Lung (tissue), 12 donors: Measurements from ENCODE around the gene ATG7. TPM values are rescaled to one million over a fixed set of nuclear protein-coding genes. Genes with fewer than 3 reads are reported as not detected.

Experiments
- ATAC-seq: fragments of 200-7000 bp; cut with Tn5 transposase; one replicate; pipeline ENCODE4 v1.9.1; 2020; ENCODE audit warnings: moderate number of reproducible peaks; ENCODE audit not compliant: insufficient read depth, low FRiP score
- DNase-seq, 3 donors: peaks; one replicate each; pipeline ENCODE4 v3.0.0-alpha.2; 2013 to 2017
- H3K27ac ChIP-seq, 2 donors: one replicate each; pipeline ENCODE4 v1.5.1; 2013; ENCODE audit warnings: mild to moderate bottlenecking in 2 of 2, moderate library complexity in 2 of 2, control low read depth in 1 of 2, inconsistent platforms in 1 of 2, low read depth in 1 of 2, low read length in 1 of 2
- H3K27me3 ChIP-seq, 3 donors: one replicate each; pipeline ENCODE4 v1.5.1; 2013; ENCODE audit warnings: low read length in 2 of 3; ENCODE audit not compliant: control insufficient read depth in 3 of 3, insufficient read depth in 3 of 3
- H3K36me3 ChIP-seq, 4 donors: one replicate each; pipeline ENCODE4 v1.5.1; 2013; ENCODE audit warnings: low read length in 4 of 4, mild to moderate bottlenecking in 1 of 4, moderate library complexity in 1 of 4; ENCODE audit not compliant: control insufficient read depth in 4 of 4, insufficient read depth in 4 of 4
- H3K4me1 ChIP-seq, 5 donors: one replicate each; pipeline ENCODE4 v1.5.1; 2013; ENCODE audit warnings: low read length in 5 of 5, mild to moderate bottlenecking in 2 of 5, moderate library complexity in 1 of 5; ENCODE audit not compliant: control insufficient read depth in 5 of 5, insufficient read depth in 5 of 5
- H3K4me3 ChIP-seq: one replicate; pipeline ENCODE4 v1.5.1; 2013; ENCODE audit warnings: mild to moderate bottlenecking, control low read depth, moderate library complexity
- H3K9ac ChIP-seq, 2 donors: one replicate each; pipeline ENCODE4 v1.5.1; 2013; ENCODE audit warnings: low read length in 2 of 2, control low read depth in 1 of 2; ENCODE audit not compliant: insufficient read depth in 1 of 2
- H3K9me3 ChIP-seq, 4 donors: one replicate each; pipeline ENCODE4 v1.5.1; 2013; ENCODE audit warnings: low read length in 3 of 4, mild to moderate bottlenecking in 1 of 4, moderate library complexity in 1 of 4; ENCODE audit not compliant: control insufficient read depth in 4 of 4, insufficient read depth in 3 of 4
- CTCF ChIP-seq: IDR thresholded peaks from 2 replicates; pipeline ENCODE4 v1.5.1; 2012; ENCODE audit warnings: mild to moderate bottlenecking; ENCODE audit errors: control extremely low read depth, extremely low read depth
- WGBS, 2 donors: extraction: QIAGEN DNeasy Blood & Tissue Kit; methylation state at CpG; one replicate each; pipeline ENCODE4 v1.1.7; 2013; 5-methylcytosine and 5-hydroxymethylcytosine counted together
- polyA plus RNA-seq, 2 donors: library from polyadenylated mRNA; stranded (reverse); fragments of 200-250 nt; gene quantifications; one replicate each; pipeline ENCODE4 v1.2.1, GENCODE V29; 2013
- total RNA-seq, 2 donors: library from RNA; depleted of rRNA in 1 of 2; stranded (reverse); fragments of >200 nt in 1 of 2; gene quantifications; one replicate each; pipeline ENCODE4 v1.2.1, GENCODE V29; 2014 to 2021
- donor health status: control.
- donor health status: control.
- donor health status: Bipolar disorder and iron deficiency.
- donor health status: healthy.
- donor health status: DM: yes; HTN: yes; CAD: no.

The ATG7 gene
- total and polyA plus RNA-seq, 4 donors = 11.2 to 72.0 (median 53.3) TPM

- DNase-seq (no peak), ATAC-seq (no peak)
- Histone ChIP-seq H3K4me3 (no peak overlapping the region), H3K36me3 (peaks cover 0 to 1% (median 0%) of the 10 kb centered on the region in 4 donors), H3K27me3 (peaks cover 0 to 4% (median 0%) of the 10 kb centered on the region in 3 donors), H3K9me3 (no peaks in the 10 kb centered on the region), H3K4me1 (no peaks in the 10 kb centered on the region), H3K9ac (no peak overlapping the region), H3K27ac (no peak overlapping the region)
- WGBS, 2 donors = 97 to 98% methylated on average over 11 of the region's 11 CpGs
- TF ChIP-seq CTCF = no peak
These were observed 13.2 kb upstream of the ATG7 start for GRCh38 chr3:11258958-11259357.

- no peak overlapping the region for H3K9ac ChIP-seq
- 82 to 87% methylated on average over 3 of the region's 3 CpGs for WGBS, 2 donors
- H3K4me3 ChIP-seq = no peak overlapping the region
- ATAC-seq (no peak), DNase-seq (peak in 1 of 3 donors; percentile 35)
- no peak for TF ChIP-seq CTCF
- H3K4me1 ChIP-seq = no peaks in the 10 kb centered on the region
- H3K36me3 ChIP-seq = peaks cover 0 to 1% (median 0%) of the 10 kb centered on the region in 4 donors
- peaks cover 0 to 9% (median 0%) of the 10 kb centered on the region in 3 donors for H3K27me3 ChIP-seq
- no peak overlapping the region for H3K27ac ChIP-seq
- H3K9me3 ChIP-seq = no peaks in the 10 kb centered on the region
These were observed 11.7 kb upstream of the ATG7 start for GRCh38 chr3:11260460-11260859.

- no peak overlapping the region for H3K4me3 ChIP-seq
- H3K27ac ChIP-seq = no peak overlapping the region
- no peak for DNase-seq
- H3K4me1 ChIP-seq = peaks cover 0 to 10% (median 0%) of the 10 kb centered on the region in 5 donors
- TF ChIP-seq CTCF = no peak
- H3K9ac ChIP-seq = no peak overlapping the region
- WGBS, 2 donors = 91 to 95% methylated on average over 9 of the region's 9 CpGs
- no peak for ATAC-seq
- H3K27me3 ChIP-seq = peaks cover 0 to 8% (median 0%) of the 10 kb centered on the region in 3 donors
- H3K9me3 ChIP-seq = no peaks in the 10 kb centered on the region
- no peaks in the 10 kb centered on the region for H3K36me3 ChIP-seq
These were observed 3.2 kb upstream of the ATG7 start for GRCh38 chr3:11269007-11269406.

GRCh38 chr3:11272906-11273574 lies 843 bp downstream of the ATG7 start:
- H3K27ac ChIP-seq = peak overlapping the region in 1 of 2 donors; percentile 97

More at GRCh38 chr3:11272906-11273574, 843 bp downstream of the ATG7 start:
- ATAC-seq = no peak
- 1 to 3% methylated on average over 9 of the region's 9 CpGs for WGBS, 2 donors
- peak overlapping the region; percentile 69 to 88 for H3K9ac ChIP-seq
- no peaks in the 10 kb centered on the region for H3K9me3 ChIP-seq
- H3K36me3 ChIP-seq = peaks cover 0 to 3% (median under 1%) of the 10 kb centered on the region in 4 donors
- no peak for TF ChIP-seq CTCF
- H3K4me1 ChIP-seq = peaks cover 0 to 10% (median 0%) of the 10 kb centered on the region in 5 donors
- H3K27me3 ChIP-seq = no peaks in the 10 kb centered on the region
- H3K4me3 ChIP-seq = peak overlapping the region; percentile 82
- no peak for DNase-seq
